Measurements from ENCODE around the gene MRC1. TPM values are rescaled to one million over a fixed set of nuclear protein-coding genes. Genes with fewer than 3 reads are reported as not detected.

Gene MRC1
- total RNA-seq, 2 experiments from 2014 or later, result 0.08 TPM

DNA sequence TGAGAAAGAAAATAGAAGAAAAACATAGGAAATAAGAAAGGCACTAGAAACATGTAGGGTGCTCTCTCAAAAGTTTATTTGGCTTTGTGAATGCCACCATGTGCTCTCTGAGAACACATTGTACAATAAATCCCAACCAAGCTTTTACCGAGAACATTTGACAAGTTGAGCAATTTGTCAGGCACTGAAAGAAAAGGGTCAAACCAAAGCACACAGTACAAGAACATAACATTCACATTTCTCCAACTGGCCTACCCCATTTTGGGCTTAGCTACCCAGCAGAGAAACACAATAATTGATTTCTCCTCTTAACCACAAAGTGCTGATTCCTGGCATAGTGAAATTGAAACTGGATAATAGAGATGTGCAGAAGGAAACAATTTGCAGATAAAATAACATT is 73.4 kb downstream of the MRC1 start:
- Mint-ChIP-seq H3K27me3 (no peaks in the 10 kb centered on the region), H3K9me3 (peaks cover 5% of the 10 kb centered on the region), H3K27ac (no peak overlapping the region), H3K36me3 (ENCODE audit: low read depth) (no peaks in the 10 kb centered on the region), H3K4me3 (no peak overlapping the region), H3K4me1 (ENCODE audit: low read depth) (no peaks in the 10 kb centered on the region)
- H3K27me3 ChIP-seq (ENCODE audit: control insufficient read depth in 1 of 2, insufficient read depth in 2 of 2, low read length in 2 of 2), result no peaks in the 10 kb centered on the region
- intact Hi-C loops (cut with DNase I, micrococcal nuclease), result no loop called here
- CTCF ChIA-PET, result interaction anchor here (1.0 kb wide), 1 partner anchor 10 kb away, joined by 3 read pairs; no protein-coding TSS in a partner anchor
- ATAC-seq (ENCODE audit: poor library complexity), result no peak
- DNase-seq, result no peak
- H3K9me3 ChIP-seq (ENCODE audit: control insufficient read depth in 1 of 2, insufficient read depth in 1 of 2, low read length in 2 of 2), result peaks cover 0 to 9% of the 10 kb centered on the region in 2 experiments
- POLR2A ChIA-PET, result no interaction called here
- H3K4me3 ChIP-seq (ENCODE audit: low read length), result no peak overlapping the region
- H3K4me1 ChIP-seq (ENCODE audit: insufficient read depth, low read length), result no peaks in the 10 kb centered on the region
- H3K36me3 ChIP-seq (ENCODE audit: insufficient read depth, low read length), result no peaks in the 10 kb centered on the region
- TF ChIP-seq, protein P1, sequence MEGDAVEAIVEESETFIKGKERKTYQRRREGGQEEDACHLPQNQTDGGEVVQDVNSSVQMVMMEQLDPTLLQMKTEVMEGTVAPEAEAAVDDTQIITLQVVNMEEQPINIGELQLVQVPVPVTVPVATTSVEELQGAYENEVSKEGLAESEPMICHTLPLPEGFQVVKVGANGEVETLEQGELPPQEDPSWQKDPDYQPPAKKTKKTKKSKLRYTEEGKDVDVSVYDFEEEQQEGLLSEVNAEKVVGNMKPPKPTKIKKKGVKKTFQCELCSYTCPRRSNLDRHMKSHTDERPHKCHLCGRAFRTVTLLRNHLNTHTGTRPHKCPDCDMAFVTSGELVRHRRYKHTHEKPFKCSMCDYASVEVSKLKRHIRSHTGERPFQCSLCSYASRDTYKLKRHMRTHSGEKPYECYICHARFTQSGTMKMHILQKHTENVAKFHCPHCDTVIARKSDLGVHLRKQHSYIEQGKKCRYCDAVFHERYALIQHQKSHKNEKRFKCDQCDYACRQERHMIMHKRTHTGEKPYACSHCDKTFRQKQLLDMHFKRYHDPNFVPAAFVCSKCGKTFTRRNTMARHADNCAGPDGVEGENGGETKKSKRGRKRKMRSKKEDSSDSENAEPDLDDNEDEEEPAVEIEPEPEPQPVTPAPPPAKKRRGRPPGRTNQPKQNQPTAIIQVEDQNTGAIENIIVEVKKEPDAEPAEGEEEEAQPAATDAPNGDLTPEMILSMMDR (IDR thresholded peaks at IDR 0.05), result no peak
- H3K27ac ChIP-seq (ENCODE audit: low read depth in 1 of 2, low read length in 2 of 2), result no peak overlapping the region

DNA sequence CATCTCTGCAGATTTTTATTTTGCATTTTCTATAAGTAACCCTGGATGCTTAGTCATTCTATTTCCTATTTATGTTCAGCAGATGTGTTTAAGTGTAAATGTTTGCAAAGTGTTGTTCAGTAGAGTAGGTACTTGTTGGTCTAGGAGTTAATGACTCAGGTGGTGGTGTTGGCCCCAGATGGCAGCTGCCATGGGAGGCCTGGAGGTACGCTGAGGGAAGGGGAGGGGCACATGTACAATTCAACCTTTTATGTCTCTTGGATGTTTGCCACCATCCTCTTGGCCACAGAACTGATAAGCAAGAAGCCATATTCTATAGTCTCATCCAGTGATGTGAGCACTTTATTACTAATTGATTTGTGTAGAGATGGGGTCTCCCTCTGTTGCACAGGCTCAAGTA is 74.5 kb downstream of the MRC1 start:
- peaks cover 5% of the 10 kb centered on the region for H3K9me3 Mint-ChIP-seq
- no peaks in the 10 kb centered on the region for H3K27me3 Mint-ChIP-seq
- Histone ChIP-seq H3K36me3 (ENCODE audit: insufficient read depth, low read length) (no peaks in the 10 kb centered on the region), H3K4me3 (ENCODE audit: low read length) (no peak overlapping the region), H3K27ac (ENCODE audit: low read depth in 1 of 2, low read length in 2 of 2) (no peak overlapping the region), H3K9me3 (ENCODE audit: control insufficient read depth in 1 of 2, insufficient read depth in 1 of 2, low read length in 2 of 2) (peaks cover 0 to 9% of the 10 kb centered on the region in 2 experiments), H3K27me3 (ENCODE audit: control insufficient read depth in 1 of 2, insufficient read depth in 2 of 2, low read length in 2 of 2) (no peaks in the 10 kb centered on the region), H3K4me1 (ENCODE audit: insufficient read depth, low read length) (no peaks in the 10 kb centered on the region)
- TF ChIP-seq, protein P1 (IDR thresholded peaks at IDR 0.05), result no peak
- no peaks in the 10 kb centered on the region for H3K4me1 Mint-ChIP-seq (ENCODE audit: low read depth)
- intact Hi-C loops (cut with DNase I, micrococcal nuclease), result no loop called here
- DNase-seq (no peak), ATAC-seq (ENCODE audit: poor library complexity) (no peak)
- POLR2A ChIA-PET, result no interaction called here
- H3K36me3 Mint-ChIP-seq (ENCODE audit: low read depth), result no peaks in the 10 kb centered on the region
- H3K4me3 Mint-ChIP-seq, result no peak overlapping the region
- H3K27ac Mint-ChIP-seq, result no peak overlapping the region
- CTCF ChIA-PET, result no interaction called here

GRCh38 chr10:17888189-17888588 is 79.0 kb downstream of the MRC1 start:
- no peaks in the 10 kb centered on the region for H3K36me3 ChIP-seq (ENCODE audit: insufficient read depth, low read length)
- TF ChIP-seq, protein P1 (IDR thresholded peaks at IDR 0.05), result no peak
- no peak for DNase-seq
- Mint-ChIP-seq H3K27ac (no peak overlapping the region), H3K4me3 (no peak overlapping the region), H3K9me3 (peaks cover 5% of the 10 kb centered on the region), H3K27me3 (peaks cover 2% of the 10 kb centered on the region), H3K4me1 (ENCODE audit: low read depth) (no peaks in the 10 kb centered on the region), H3K36me3 (ENCODE audit: low read depth) (no peaks in the 10 kb centered on the region)
- H3K4me1 ChIP-seq (ENCODE audit: insufficient read depth, low read length), result no peaks in the 10 kb centered on the region
- no peak overlapping the region for H3K27ac ChIP-seq (ENCODE audit: low read depth in 1 of 2, low read length in 2 of 2)
- ATAC-seq (ENCODE audit: poor library complexity), result no peak
- no peaks in the 10 kb centered on the region for H3K27me3 ChIP-seq (ENCODE audit: control insufficient read depth in 1 of 2, insufficient read depth in 2 of 2, low read length in 2 of 2)
- H3K9me3 ChIP-seq (ENCODE audit: control insufficient read depth in 1 of 2, insufficient read depth in 1 of 2, low read length in 2 of 2), result peaks cover 0 to 5% of the 10 kb centered on the region in 2 experiments
- POLR2A ChIA-PET, result no interaction called here
- CTCF ChIA-PET, result no interaction called here
- no peak overlapping the region for H3K4me3 ChIP-seq (ENCODE audit: low read length)
- intact Hi-C loops (cut with DNase I, micrococcal nuclease), result no loop called here

Data from CD4-positive, alpha-beta T cell (primary cell).